ENCODE measurements around the gene PLXNA3. TPM values are rescaled to one million over a fixed set of nuclear protein-coding genes. Genes with fewer than 3 reads are reported as not detected.

The PLXNA3 gene
- total and polyA plus RNA-seq, 10 of the 15 experiments (the other 5 are each of a cell fraction or from before 2014, with no cell fraction given): 0.26 to 26.8 (median 3.4) TPM

DNA sequence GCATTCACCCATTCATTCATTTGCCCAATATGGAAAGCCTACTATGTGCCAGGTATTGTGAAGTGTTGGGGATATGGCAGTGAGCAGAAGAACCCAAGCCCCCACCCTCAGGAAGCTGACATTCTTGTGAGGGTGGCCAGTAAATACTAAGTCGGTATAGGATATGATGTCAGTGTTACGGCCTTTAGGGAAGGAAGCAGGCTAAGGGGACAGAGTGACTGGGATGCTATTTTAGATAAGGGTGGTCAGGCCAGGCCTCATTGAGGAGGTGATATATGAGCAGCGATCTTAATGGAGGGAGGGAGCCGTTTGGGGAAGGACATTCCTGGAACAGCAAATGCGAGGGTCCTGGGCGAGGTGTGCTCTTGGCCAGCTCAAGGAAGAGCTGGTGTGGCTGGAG is 27.6 kb upstream of the PLXNA3 start:
- no peak for DNase-seq (ENCODE audit: low read depth, low spot score)
- CTCF ChIA-PET: no interaction called here
- WGBS (ENCODE audit: insufficient coverage, insufficient replicate concordance, low lambda C conversion rate, missing lambda C conversion rate): 73% methylated on average over 6 of the region's 6 CpGs
- Histone ChIP-seq H2AFZ (ENCODE audit: control insufficient read depth, low read depth, low read length) (no peak overlapping the region), H4K20me1 (ENCODE audit: control insufficient read depth, insufficient read depth) (no peaks in the 10 kb centered on the region), H3K9ac (ENCODE audit: control insufficient read depth, insufficient read depth, low read length) (no peak overlapping the region), H3K27me3 (replicated peaks in 1 of 2; ENCODE audit: control insufficient read depth in 2 of 2, insufficient read depth in 2 of 2, low read length in 1 of 2) (no peaks in the 10 kb centered on the region), H3K36me3 (ENCODE audit: control insufficient read depth in 2 of 2, insufficient read depth in 2 of 2, low read length in 1 of 2) (peaks cover 0 to 2% of the 10 kb centered on the region in 2 experiments; a peak in 1 of 4 replicates), H3K9me3 (replicated peaks; ENCODE audit: control insufficient read depth, insufficient read depth, low read length) (no peaks in the 10 kb centered on the region; the same call in 2 of the 3 replicates), H3K79me2 (ENCODE audit: control insufficient read depth, insufficient read depth, low read length) (peaks cover 12% of the 10 kb centered on the region), H3K27ac (ENCODE audit: control insufficient read depth, insufficient read depth) (no peak overlapping the region), H3K4me3 (no peak overlapping the region), H3K4me1 (ENCODE audit: control insufficient read depth, insufficient read depth, low read length) (no peaks in the 10 kb centered on the region), H3K4me2 (ENCODE audit: control insufficient read depth, insufficient read depth) (no peak overlapping the region)
- intact Hi-C loops (cut with micrococcal nuclease; ENCODE audit: unreplicated experiment) (no loop called here), in situ Hi-C loops (cut with MboI) (no loop called here)
- no TSS peak for BruUV-seq (replicated peaks)
- SMC1A ChIA-PET (ENCODE audit: uncharacterized antibody, unreplicated experiment): no interaction called here
- TF ChIP-seq BCL11A (IDR thresholded peaks at IDR 0.05; ENCODE audit: low read depth, low read length) (no peak), CEBPB (IDR thresholded peaks at IDR 0.05; ENCODE audit: borderline replicate concordance in 1 of 2, low read depth in 2 of 2, low read length in 2 of 2) (no peak), ATF7 (IDR thresholded peaks at IDR 0.05; ENCODE audit: low read depth) (no peak), CREB1 (IDR thresholded peaks at IDR 0.05; ENCODE audit: low read depth) (no peak), EGR1 (IDR thresholded peaks at IDR 0.05; ENCODE audit: borderline replicate concordance in 1 of 2, low read depth in 2 of 2, low read length in 2 of 2) (no peak), ZNF384 (IDR thresholded peaks at IDR 0.05; ENCODE audit: borderline replicate concordance, low read depth, low read length) (no peak)
- TF ChIP-seq, protein P1, sequence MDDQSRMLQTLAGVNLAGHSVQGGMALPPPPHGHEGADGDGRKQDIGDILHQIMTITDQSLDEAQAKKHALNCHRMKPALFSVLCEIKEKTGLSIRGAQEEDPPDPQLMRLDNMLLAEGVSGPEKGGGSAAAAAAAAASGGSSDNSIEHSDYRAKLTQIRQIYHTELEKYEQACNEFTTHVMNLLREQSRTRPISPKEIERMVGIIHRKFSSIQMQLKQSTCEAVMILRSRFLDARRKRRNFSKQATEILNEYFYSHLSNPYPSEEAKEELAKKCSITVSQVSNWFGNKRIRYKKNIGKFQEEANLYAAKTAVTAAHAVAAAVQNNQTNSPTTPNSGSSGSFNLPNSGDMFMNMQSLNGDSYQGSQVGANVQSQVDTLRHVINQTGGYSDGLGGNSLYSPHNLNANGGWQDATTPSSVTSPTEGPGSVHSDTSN (IDR thresholded peaks at IDR 0.05; ENCODE audit: insufficient replicate concordance, low read depth, low read length): no peak
- TF ChIP-seq, protein P2, sequence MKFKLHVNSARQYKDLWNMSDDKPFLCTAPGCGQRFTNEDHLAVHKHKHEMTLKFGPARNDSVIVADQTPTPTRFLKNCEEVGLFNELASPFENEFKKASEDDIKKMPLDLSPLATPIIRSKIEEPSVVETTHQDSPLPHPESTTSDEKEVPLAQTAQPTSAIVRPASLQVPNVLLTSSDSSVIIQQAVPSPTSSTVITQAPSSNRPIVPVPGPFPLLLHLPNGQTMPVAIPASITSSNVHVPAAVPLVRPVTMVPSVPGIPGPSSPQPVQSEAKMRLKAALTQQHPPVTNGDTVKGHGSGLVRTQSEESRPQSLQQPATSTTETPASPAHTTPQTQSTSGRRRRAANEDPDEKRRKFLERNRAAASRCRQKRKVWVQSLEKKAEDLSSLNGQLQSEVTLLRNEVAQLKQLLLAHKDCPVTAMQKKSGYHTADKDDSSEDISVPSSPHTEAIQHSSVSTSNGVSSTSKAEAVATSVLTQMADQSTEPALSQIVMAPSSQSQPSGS (IDR thresholded peaks at IDR 0.05; ENCODE audit: low read length): no peak
- FAIRE-seq: no peak
- RAD21 ChIA-PET (ENCODE audit: unreplicated experiment): no interaction called here
- POLR2A ChIA-PET: interaction anchor here (1.0 to 4.1 kb wide), 3 partner anchors 19 to 97 kb away, joined by 3 to 32 read pairs (median 5); partner anchors contain the start of gene TAFAZZIN
- no peak for ATAC-seq
